VCaP (cell line): ENCODE results near the gene DDX31.
A peak's percentile ranks its signal among the peaks of the same experiment; 100 is the strongest.

Experiments used
- H3K27ac ChIP-seq: fragments of 450-650 bp; 2 replicates; pipeline ENCODE4 v1.5.1; 2017
- TF ChIP-seq, protein P1 (sequence below): fragments of 450-650 bp; conservative IDR thresholded peaks from 2 replicates; pipeline ENCODE4 v1.5.1; 2017; ENCODE audit warnings: mild to moderate bottlenecking, moderate library complexity

The DDX31 gene

DNA sequence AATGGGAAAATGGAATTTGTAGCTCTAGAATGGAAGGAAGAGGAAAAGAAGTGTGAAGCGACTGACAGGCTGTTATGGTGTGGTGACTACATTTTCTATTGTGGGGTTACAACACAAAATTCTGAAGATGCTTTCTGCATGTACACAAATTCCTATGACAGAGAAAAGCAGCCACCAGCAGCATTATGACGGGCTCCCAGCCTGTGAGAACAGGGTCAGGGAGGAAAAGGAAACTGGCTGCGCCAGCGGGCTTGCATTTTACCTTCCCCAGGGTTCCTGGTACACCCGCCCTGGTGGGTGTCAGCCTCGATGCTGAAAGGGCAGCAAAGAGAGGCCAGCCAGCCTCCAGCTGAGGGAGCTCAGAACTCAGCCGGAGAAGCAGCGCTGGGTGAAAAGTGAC lies 41.0 kb downstream of the DDX31 start:
- TF ChIP-seq, protein P1, sequence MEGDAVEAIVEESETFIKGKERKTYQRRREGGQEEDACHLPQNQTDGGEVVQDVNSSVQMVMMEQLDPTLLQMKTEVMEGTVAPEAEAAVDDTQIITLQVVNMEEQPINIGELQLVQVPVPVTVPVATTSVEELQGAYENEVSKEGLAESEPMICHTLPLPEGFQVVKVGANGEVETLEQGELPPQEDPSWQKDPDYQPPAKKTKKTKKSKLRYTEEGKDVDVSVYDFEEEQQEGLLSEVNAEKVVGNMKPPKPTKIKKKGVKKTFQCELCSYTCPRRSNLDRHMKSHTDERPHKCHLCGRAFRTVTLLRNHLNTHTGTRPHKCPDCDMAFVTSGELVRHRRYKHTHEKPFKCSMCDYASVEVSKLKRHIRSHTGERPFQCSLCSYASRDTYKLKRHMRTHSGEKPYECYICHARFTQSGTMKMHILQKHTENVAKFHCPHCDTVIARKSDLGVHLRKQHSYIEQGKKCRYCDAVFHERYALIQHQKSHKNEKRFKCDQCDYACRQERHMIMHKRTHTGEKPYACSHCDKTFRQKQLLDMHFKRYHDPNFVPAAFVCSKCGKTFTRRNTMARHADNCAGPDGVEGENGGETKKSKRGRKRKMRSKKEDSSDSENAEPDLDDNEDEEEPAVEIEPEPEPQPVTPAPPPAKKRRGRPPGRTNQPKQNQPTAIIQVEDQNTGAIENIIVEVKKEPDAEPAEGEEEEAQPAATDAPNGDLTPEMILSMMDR: no peak

DNA sequence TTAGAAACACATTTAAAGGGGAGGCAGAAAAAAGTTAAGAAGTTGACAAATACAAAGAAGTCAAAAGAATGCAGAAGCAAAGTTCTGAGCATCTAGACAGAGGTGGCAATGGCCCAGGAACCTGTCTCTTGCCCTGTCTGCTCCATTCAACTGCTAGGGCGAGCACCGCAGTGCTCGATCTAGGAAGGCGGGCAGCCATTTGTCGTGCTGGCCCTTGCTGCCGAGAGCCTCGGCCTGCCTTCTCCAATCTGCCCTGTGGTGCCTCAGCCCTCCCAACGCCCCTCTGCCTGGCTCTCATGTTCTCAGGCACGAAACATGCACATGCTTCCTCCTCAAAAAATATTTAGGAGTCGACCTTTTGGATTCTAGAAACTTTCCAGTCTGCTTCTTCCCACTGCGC lies 42.2 kb downstream of the DDX31 start:
- no peak overlapping the region for H3K27ac ChIP-seq

More for the DNA sequence above, 41.0 kb downstream of the DDX31 start:
- no peak overlapping the region for H3K27ac ChIP-seq

DNA sequence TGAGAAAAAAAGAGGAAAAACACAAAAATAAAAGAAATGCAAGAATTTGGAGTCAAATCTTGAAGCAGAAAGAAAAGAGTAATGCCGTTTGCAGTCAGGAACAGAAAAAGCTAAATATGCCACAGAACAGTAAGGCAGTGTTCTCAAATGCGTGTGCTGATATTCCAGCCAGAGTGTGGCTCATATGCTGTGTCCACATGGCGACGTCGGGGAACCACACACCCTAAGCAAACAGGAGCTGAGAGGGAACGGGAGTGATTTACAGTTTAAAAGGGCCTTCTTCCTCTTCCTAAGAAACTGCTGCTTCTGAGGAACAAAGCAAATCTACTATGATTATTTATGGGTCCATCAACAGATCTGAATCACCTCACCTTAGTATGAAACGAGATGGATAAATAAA lies 42.7 kb downstream of the DDX31 start:
- H3K27ac ChIP-seq: no peak overlapping the region
- TF ChIP-seq, protein P1: no peak

More for the DNA sequence above, 42.2 kb downstream of the DDX31 start:
- TF ChIP-seq, protein P1: no peak

DNA sequence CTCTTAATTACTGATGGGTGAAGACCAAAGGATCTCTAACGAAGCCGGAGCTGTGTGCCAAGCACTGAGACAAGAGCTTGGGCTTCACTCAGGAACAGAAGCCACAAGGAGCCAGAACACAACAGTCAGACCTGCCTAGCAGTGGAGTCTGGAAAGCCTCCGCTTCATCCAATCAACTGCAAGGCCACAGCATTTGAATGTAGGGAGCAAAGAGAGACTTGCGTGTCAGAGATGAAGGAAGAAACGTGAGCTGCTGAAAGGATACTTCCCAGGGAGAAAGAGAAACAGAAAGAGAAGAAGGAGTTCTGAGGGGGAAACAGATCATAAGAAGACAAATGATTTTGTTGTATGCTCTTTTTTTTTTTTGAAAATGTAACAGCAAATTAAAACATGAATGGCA lies 43.5 kb downstream of the DDX31 start:
- TF ChIP-seq, protein P1: no peak
- H3K27ac ChIP-seq: no peak overlapping the region

DNA sequence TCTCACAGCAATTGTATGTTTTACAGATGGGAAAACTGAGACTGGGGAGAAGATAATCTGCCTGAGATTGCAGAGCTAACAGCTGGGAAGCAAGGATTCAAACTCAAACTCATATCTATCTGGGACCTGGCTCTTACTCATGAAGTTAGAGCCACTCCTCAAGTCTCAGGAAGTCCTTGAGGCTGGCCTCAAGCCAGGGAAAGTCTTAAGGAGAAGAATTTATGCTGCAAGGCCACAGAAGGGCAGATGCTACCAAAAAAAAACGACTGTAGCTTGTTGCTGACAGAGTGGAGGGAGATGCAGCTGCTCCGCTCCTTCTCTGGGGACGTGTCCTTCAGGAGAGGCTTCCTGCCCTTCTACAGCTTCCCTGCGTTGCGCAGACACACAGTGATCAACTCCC lies 47.6 kb downstream of the DDX31 start:
- no peak overlapping the region for H3K27ac ChIP-seq
- TF ChIP-seq, protein P1: no peak

DNA sequence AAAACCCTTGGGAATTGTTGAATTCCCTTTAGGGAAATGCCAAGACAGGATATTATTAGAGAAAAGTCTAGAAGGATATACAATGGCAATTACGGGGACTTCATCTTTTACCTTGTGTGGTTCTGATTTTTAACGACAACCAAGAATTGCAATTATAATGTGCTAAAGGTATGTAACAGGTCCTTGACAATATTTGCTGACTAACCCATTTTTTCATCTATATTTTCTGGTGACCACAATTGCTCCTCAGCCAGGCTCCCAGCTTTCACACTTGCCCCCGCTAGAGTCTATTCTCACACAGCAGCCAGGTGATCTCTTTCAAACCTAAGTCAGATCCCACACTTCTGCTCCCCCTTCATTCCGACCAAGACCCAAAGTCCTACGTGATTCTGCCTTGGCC lies 53.1 kb downstream of the DDX31 start:
- H3K27ac ChIP-seq: no peak overlapping the region
- TF ChIP-seq, protein P1: no peak

DNA sequence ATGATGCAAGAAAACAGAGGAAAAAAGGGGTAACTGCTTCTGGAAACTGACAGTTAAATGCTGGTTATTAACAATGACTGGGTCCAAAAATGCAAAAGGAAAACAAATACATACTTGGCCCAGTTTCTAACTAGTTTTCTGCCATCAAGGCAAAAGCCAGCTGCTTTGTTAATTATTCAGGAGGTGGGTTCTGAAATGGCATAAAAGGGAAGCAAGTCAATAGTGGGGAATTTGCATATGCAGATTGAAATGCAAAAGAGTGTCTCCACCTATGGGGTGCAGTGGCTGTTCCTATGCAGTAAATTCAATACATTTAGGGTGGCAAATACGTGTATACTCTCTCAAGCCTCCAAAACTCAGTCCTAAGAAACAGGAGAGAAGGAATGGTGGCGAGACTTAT lies 54.0 kb downstream of the DDX31 start:
- TF ChIP-seq, protein P1: no peak
- H3K27ac ChIP-seq: peak overlapping the region; percentile 59; the same call in 1 of the 2 replicates
